Muscle of leg (tissue), 11 donors: ENCODE measurements around the gene DNMT1. TPM values are rescaled to one million over a fixed set of nuclear protein-coding genes. Genes with fewer than 3 reads are reported as not detected.

Source experiments
- DNase-seq: peaks from one replicate; pipeline ENCODE4 v3.0.0; 2013
- H3K27ac ChIP-seq: one replicate; pipeline ENCODE4 v1.5.1; 2013; ENCODE audit warnings: mild to moderate bottlenecking, low read length, control low read depth
- H3K27me3 ChIP-seq: one replicate; pipeline ENCODE4 v1.6.1; 2013; ENCODE audit warnings: low read length; ENCODE audit not compliant: control insufficient read depth, insufficient read depth
- H3K36me3 ChIP-seq: one replicate; pipeline ENCODE4 v1.6.1; 2013; ENCODE audit warnings: low read length; ENCODE audit not compliant: control insufficient read depth, insufficient read depth
- H3K4me1 ChIP-seq: one replicate; pipeline ENCODE4 v1.6.1; 2013; ENCODE audit warnings: low read length; ENCODE audit not compliant: control insufficient read depth, insufficient read depth
- H3K4me3 ChIP-seq: one replicate; pipeline ENCODE4 v1.5.1; 2013; ENCODE audit warnings: low read length, control low read depth
- H3K9me3 ChIP-seq: replicated peaks from 2 replicates; pipeline ENCODE4 v1.6.1; 2013; ENCODE audit warnings: low read depth, low read length; ENCODE audit not compliant: control insufficient read depth
- WGBS: methylation state at CpG from one replicate; pipeline ENCODE4 v1.1.5; 2013; ENCODE audit warnings: missing lambda C conversion rate; ENCODE audit not compliant: insufficient coverage; 5-methylcytosine and 5-hydroxymethylcytosine counted together
- polyA plus RNA-seq, 8 donors: library from polyadenylated mRNA; unstranded; fragments of 120-200 nt; gene quantifications; one replicate each; pipeline versions ENCODE4 v1.2.1 to v1.2.3, GENCODE V29; 2013; ENCODE audit warnings: inconsistent platforms in 1 of 8, low replicate concordance in 1 of 8; ENCODE audit not compliant: insufficient read length in 8 of 8, insufficient read depth in 1 of 8
- total RNA-seq: library from RNA; stranded (reverse); fragments of 120-200 nt; gene quantifications from one replicate; pipeline ENCODE4 v1.2.4, GENCODE V29; 2013

DNMT1 gene
- total and polyA plus RNA-seq, 9 donors: 28.3 to 83.7 (median 70.6) TPM

GRCh38 chr19:10145031-10145430, 49.7 kb downstream of the DNMT1 start:
- H3K4me3 ChIP-seq: no peak overlapping the region
- H3K36me3 ChIP-seq: peaks cover 89% of the 10 kb centered on the region
- DNase-seq: no peak
- H3K27ac ChIP-seq: no peak overlapping the region
- H3K4me1 ChIP-seq: no peaks in the 10 kb centered on the region
- no peaks in the 10 kb centered on the region for H3K9me3 ChIP-seq
- 67% methylated on average over 8 of the region's 10 CpGs for WGBS
- H3K27me3 ChIP-seq: no peaks in the 10 kb centered on the region

DNA sequence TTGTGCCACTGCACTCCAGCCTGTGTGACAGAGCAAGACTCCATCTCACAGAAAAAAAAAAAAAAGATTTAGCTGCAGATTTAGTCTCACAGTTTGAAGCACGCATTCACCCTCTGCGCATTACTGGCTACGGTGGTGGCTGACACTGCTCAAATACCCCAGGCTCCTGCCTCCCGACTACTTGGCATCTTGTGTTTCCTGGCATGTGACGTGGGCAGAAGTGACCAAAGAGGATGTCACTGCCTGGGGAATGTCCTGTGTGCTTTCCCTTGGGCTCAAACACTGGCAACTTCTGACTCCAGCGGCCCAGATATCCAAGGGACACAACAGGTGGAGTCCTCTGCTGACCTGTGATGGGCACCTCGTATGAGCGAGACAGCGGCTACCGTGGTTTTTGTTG, 50.4 kb downstream of the DNMT1 start:
- Histone ChIP-seq H3K4me1 (no peaks in the 10 kb centered on the region), H3K27ac (no peak overlapping the region), H3K4me3 (no peak overlapping the region), H3K36me3 (peaks cover 89% of the 10 kb centered on the region), H3K9me3 (no peaks in the 10 kb centered on the region), H3K27me3 (no peaks in the 10 kb centered on the region)
- no peak for DNase-seq
- 82% methylated on average over 10 of the region's 10 CpGs for WGBS

DNA sequence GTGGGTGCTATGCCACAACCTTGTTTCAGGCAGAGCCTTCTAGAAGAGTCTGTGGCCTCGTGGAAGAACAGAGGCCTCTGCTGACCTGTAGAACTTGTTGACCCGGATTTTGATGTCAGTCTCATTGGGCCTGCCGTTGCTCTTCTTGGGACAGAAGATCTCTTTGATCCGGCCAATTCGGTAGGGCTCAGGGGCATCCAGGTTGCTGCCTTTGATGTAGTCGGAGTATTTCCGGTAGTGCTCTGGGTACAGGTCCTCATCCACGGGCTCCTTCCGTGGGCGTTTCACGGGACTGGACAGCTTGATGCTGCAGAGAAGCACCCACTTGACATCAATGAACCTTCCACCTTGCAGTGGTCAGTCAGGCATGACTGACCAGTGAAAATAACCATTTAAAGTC, 51.1 kb downstream of the DNMT1 start:
- H3K9me3 ChIP-seq: no peaks in the 10 kb centered on the region
- no peaks in the 10 kb centered on the region for H3K4me1 ChIP-seq
- no peak overlapping the region for H3K4me3 ChIP-seq
- no peaks in the 10 kb centered on the region for H3K27me3 ChIP-seq
- no peak overlapping the region for H3K27ac ChIP-seq
- H3K36me3 ChIP-seq: peaks cover 89% of the 10 kb centered on the region
- 96% methylated on average over 5 of the region's 11 CpGs for WGBS
- no peak for DNase-seq

GRCh38 chr19:10142701-10143375, 51.9 kb downstream of the DNMT1 start:
- Histone ChIP-seq H3K27ac (no peak overlapping the region), H3K36me3 (peaks cover 94% of the 10 kb centered on the region), H3K9me3 (no peaks in the 10 kb centered on the region), H3K4me1 (no peaks in the 10 kb centered on the region), H3K27me3 (no peaks in the 10 kb centered on the region), H3K4me3 (no peak overlapping the region)
- no peak for DNase-seq
- WGBS: 88% methylated on average over 10 of the region's 15 CpGs

- 98% methylated on average over 11 of the region's 18 CpGs for WGBS
- H3K27ac ChIP-seq: no peak overlapping the region
- no peak for DNase-seq
Observed at GRCh38 chr19:10141973-10142372, 52.8 kb downstream of the DNMT1 start.

DNA sequence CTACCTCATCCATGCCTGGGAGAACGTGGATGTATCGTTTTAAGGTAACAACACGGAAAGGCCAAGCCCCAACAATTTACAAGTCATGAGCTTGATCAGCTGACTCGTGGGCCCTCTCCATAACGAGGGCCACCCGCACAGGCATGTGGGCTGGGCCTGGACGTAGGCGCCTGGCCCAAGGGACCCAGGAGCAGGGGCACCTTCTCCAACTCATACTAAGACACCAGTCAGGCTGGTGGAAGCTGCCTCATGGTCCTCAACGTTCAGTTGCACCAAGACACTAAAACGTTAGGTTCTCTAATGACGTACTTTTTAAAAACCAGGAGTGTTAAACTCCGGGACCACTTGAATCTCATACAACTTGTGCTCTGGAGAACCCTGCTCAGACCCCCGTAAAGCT, 53.3 kb downstream of the DNMT1 start:
- Histone ChIP-seq H3K4me1 (no peaks in the 10 kb centered on the region), H3K9me3 (no peaks in the 10 kb centered on the region), H3K4me3 (no peak overlapping the region), H3K27ac (no peak overlapping the region), H3K36me3 (peaks cover 95% of the 10 kb centered on the region), H3K27me3 (no peaks in the 10 kb centered on the region)
- no peak for DNase-seq
- WGBS: 92% methylated on average over 13 of the region's 13 CpGs

More at GRCh38 chr19:10141973-10142372, 52.8 kb downstream of the DNMT1 start:
- Histone ChIP-seq H3K36me3 (peaks cover 98% of the 10 kb centered on the region), H3K27me3 (no peaks in the 10 kb centered on the region), H3K4me3 (no peak overlapping the region), H3K4me1 (no peaks in the 10 kb centered on the region), H3K9me3 (no peaks in the 10 kb centered on the region)

DNA sequence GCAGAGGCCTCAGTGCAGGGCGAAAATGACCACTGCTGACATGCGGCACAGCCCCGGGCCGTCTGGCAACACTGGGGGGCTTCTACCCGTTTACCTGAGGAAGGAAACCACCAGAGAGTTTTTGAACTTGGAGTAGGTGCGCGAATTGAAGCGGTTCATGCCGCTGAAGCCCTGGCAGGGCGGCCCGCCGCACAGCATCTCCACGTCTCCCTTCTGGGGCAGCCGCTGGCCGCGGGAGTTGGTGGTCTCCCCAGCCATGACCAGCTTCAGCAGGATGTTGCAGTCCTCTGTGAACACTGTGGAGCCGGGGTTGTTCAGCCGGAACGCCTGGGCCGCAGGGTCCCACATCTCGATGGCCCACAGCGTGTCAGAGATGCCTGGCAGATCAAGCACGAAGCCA, 54.8 kb downstream of the DNMT1 start:
- no peak for DNase-seq
- Histone ChIP-seq H3K27ac (no peak overlapping the region), H3K9me3 (no peaks in the 10 kb centered on the region), H3K4me3 (no peak overlapping the region), H3K27me3 (no peaks in the 10 kb centered on the region), H3K4me1 (no peaks in the 10 kb centered on the region), H3K36me3 (peaks cover 92% of the 10 kb centered on the region)
- WGBS: 95% methylated on average over 21 of the region's 23 CpGs

GRCh38 chr19:10138879-10139795, 55.6 kb downstream of the DNMT1 start:
- Histone ChIP-seq H3K4me1 (no peaks in the 10 kb centered on the region), H3K27me3 (no peaks in the 10 kb centered on the region), H3K36me3 (peaks cover 88% of the 10 kb centered on the region), H3K27ac (no peak overlapping the region), H3K4me3 (no peak overlapping the region), H3K9me3 (no peaks in the 10 kb centered on the region)
- DNase-seq: no peak
- WGBS: 91% methylated on average over 27 of the region's 27 CpGs

GRCh38 chr19:10137751-10138682, 56.7 kb downstream of the DNMT1 start:
- 84% methylated on average over 33 of the region's 38 CpGs for WGBS

More at GRCh38 chr19:10137751-10138682, 56.7 kb downstream of the DNMT1 start:
- no peak overlapping the region for H3K4me3 ChIP-seq
- H3K4me1 ChIP-seq: no peaks in the 10 kb centered on the region
- no peak for DNase-seq
- H3K9me3 ChIP-seq: no peaks in the 10 kb centered on the region
- no peak overlapping the region for H3K27ac ChIP-seq
- H3K36me3 ChIP-seq: peaks cover 87% of the 10 kb centered on the region
- no peaks in the 10 kb centered on the region for H3K27me3 ChIP-seq
